Heart left ventricle (tissue), 13 donors: ENCODE data around the gene A1BG.

Experiments
- POLR2A ChIP-seq, 2 donors: fragments of 450-650 bp; IDR thresholded peaks; one replicate each; pipeline ENCODE4 v1.6.1; 2017; ENCODE audit warnings: antibody characterized with exemption in 2 of 2, mild to moderate bottlenecking in 2 of 2, moderate library complexity in 2 of 2
- TF ChIP-seq, protein P1 (sequence below), 12 donors: fragments of 200-600 bp; sonication (generic) in 4 of 12; IDR thresholded peaks; one replicate each; pipeline versions ENCODE4 v1.5.0 to v1.8.0; 2018 to 2022; ENCODE audit warnings: antibody characterized with exemption in 12 of 12, mild to moderate bottlenecking in 5 of 12
- donor health status: ischemic (EF 13 %, LVEDD 7.1; RV severe dilation, severe dysfunction).
- donor health status: DM: no; HTN: yes; CAD: no.
- donor health status: DM: no; HTN: no; CAD: no.
- donor health status: ischemic (EF 25% LVEDD 6.9; RV normal size, moderate dysfunction).
- donor health status: ischemic (EF 25% LVEDD 5.7; RV mildly dilated, moderate dysfunction).
- donor health status: ischemic (EF 35%, LVEDD 5.7; RV mildly dilated, moderate dysfunction).
- donor health status: nonischemic (EF 11% LVEDD 7.7; RV severe dilation, severe dysfunction).
- donor health status: DM: yes; HTN: yes; CAD: no.
- donor health status: PGD.
- donor health status: ischemic (EF 29% LVEDD 5.4; RV normal size, mild dysfunction).
- donor health status: nonischemic (EF 23%, LVEDD 6.1; RV moderate dilation, normal function).

DNA sequence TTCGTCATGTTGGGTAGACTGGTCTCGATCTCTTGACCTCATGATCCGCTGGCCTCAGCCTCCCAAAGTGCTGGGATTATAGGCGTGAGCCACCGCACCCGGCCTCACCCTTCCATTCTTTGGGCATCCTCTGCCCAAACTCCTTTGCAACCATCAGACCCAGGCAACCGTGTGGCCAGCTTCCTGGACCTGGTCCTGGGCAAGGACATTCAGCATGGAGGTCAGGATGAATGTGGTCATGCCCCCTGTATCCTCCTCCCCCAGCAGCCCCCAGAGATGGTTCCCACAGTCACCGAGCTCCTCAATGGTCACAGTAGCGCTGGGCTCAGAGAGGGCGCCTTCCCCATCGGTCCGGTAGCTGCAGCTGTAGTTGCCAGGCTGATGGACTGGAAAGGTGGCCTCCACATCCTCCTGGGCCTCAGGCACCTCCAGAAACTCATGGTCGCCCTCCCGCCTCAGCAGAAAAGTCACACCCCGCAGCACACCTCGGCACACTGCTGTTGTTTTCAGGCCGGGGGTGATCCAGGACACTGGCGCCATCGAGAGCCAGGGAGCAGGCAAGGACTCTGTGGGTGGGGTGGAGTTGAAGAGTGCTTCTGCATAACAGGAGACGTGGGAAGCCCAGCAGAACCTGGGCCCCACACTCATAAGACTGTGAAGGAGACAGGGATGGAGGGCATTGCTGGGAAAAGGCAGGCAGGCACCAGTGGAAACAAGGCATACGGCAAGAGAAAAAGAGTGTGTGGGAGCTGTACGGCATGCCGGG lies 1.1 kb downstream of the A1BG start:
- TF ChIP-seq, protein P1, sequence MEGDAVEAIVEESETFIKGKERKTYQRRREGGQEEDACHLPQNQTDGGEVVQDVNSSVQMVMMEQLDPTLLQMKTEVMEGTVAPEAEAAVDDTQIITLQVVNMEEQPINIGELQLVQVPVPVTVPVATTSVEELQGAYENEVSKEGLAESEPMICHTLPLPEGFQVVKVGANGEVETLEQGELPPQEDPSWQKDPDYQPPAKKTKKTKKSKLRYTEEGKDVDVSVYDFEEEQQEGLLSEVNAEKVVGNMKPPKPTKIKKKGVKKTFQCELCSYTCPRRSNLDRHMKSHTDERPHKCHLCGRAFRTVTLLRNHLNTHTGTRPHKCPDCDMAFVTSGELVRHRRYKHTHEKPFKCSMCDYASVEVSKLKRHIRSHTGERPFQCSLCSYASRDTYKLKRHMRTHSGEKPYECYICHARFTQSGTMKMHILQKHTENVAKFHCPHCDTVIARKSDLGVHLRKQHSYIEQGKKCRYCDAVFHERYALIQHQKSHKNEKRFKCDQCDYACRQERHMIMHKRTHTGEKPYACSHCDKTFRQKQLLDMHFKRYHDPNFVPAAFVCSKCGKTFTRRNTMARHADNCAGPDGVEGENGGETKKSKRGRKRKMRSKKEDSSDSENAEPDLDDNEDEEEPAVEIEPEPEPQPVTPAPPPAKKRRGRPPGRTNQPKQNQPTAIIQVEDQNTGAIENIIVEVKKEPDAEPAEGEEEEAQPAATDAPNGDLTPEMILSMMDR (IDR thresholded peaks at IDR 0.05) = no peak
- no peak for TF ChIP-seq POLR2A (IDR thresholded peaks at IDR 0.05)
